GM18907 (cell line): ENCODE results near the gene TNNI2.
"Not testable (repeated sequence)": the region's sequence is repeated elsewhere in the genome, so short reads cannot be mapped to it uniquely, and the experiment has no call there.

Experiments used
- ATAC-seq: cut with Tn5 transposase; IDR thresholded peaks from one replicate; pipeline ENCODE4 v1.9.1; 2021; ENCODE audit warnings: mild to moderate bottlenecking, moderate library complexity; ENCODE audit not compliant: unreplicated experiment

Gene TNNI2

GRCh38 chr11:1871531-1871930 is 32.8 kb downstream of the TNNI2 start:
- ATAC-seq = no peak

- ATAC-seq = no peak
These were observed 33.6 kb downstream of the TNNI2 start for GRCh38 chr11:1872267-1872985.

GRCh38 chr11:1873048-1873812 is 34.4 kb downstream of the TNNI2 start:
- ATAC-seq = no peak

- ATAC-seq = not testable (repeated sequence)
These were observed 35.0 kb downstream of the TNNI2 start for GRCh38 chr11:1873813-1874150.

GRCh38 chr11:1874441-1875092 is 35.8 kb downstream of the TNNI2 start:
- not testable (repeated sequence) for ATAC-seq

GRCh38 chr11:1875093-1875850 is 36.5 kb downstream of the TNNI2 start:
- ATAC-seq = no peak

- ATAC-seq = not testable (repeated sequence)
These were observed 37.1 kb downstream of the TNNI2 start for GRCh38 chr11:1875851-1876301.

- ATAC-seq = no peak
These were observed 37.7 kb downstream of the TNNI2 start for GRCh38 chr11:1876361-1877063.

- ATAC-seq = no peak
These were observed 38.7 kb downstream of the TNNI2 start for GRCh38 chr11:1877211-1878136.

- no peak for ATAC-seq
These were observed 39.6 kb downstream of the TNNI2 start for GRCh38 chr11:1878137-1879031.

GRCh38 chr11:1879342-1879940 is 40.7 kb downstream of the TNNI2 start:
- no peak for ATAC-seq

- ATAC-seq = no peak
These were observed 41.4 kb downstream of the TNNI2 start for GRCh38 chr11:1879941-1880720.

GRCh38 chr11:1880746-1881441 is 42.1 kb downstream of the TNNI2 start:
- ATAC-seq = no peak

- peak; percentile 25 for ATAC-seq
These were observed 42.9 kb downstream of the TNNI2 start for GRCh38 chr11:1881442-1882264.
